Mesendoderm (in vitro differentiated cells): ENCODE results near the gene CAMK2G.

Experiments used
- DNase-seq: peaks from one replicate; pipeline ENCODE4 v3.0.0; 2013
- H2AK5ac ChIP-seq: 2 replicates; pipeline ENCODE4 v1.6.1; 2013; ENCODE audit warnings: low read length, inconsistent platforms
- H2BK120ac ChIP-seq: 2 replicates; pipeline ENCODE4 v1.6.1; 2013; ENCODE audit warnings: low read depth, mild to moderate bottlenecking, low read length, moderate library complexity, mixed read lengths
- H2BK15ac ChIP-seq: replicated peaks from 2 replicates; pipeline ENCODE4 v1.6.1; 2013; ENCODE audit warnings: low read depth, mild to moderate bottlenecking, moderate library complexity
- H2BK5ac ChIP-seq: 2 replicates; pipeline ENCODE4 v1.6.1; 2013; ENCODE audit warnings: low read length, inconsistent platforms
- H3K18ac ChIP-seq: 2 replicates; pipeline ENCODE4 v1.6.1; 2013; ENCODE audit warnings: mild to moderate bottlenecking, low read length, mixed read lengths
- H3K23ac ChIP-seq: one replicate; pipeline ENCODE4 v1.6.1; 2013; ENCODE audit warnings: low read length
- H3K27ac ChIP-seq: 2 replicates; pipeline ENCODE4 v1.5.1; 2013; ENCODE audit warnings: low read depth, mild to moderate bottlenecking, inconsistent platforms, low read length, moderate library complexity
- H3K27me3 ChIP-seq: 2 replicates; pipeline ENCODE4 v1.6.1; 2013; ENCODE audit warnings: low read length, control low read depth, mild to moderate bottlenecking, inconsistent platforms; ENCODE audit not compliant: insufficient read depth, poor library complexity
- H3K36me3 ChIP-seq: 2 replicates; pipeline ENCODE4 v1.6.1; 2013; ENCODE audit warnings: low read length, inconsistent platforms; ENCODE audit not compliant: control insufficient read depth, insufficient read depth
- H3K4ac ChIP-seq: one replicate; pipeline ENCODE4 v1.6.1; 2013; ENCODE audit warnings: low read depth, mild to moderate bottlenecking, low read length, moderate library complexity
- H3K4me1 ChIP-seq: 2 replicates; pipeline ENCODE4 v1.6.1; 2013; ENCODE audit warnings: low read depth, low read length, inconsistent platforms; ENCODE audit not compliant: control insufficient read depth
- H3K4me2 ChIP-seq: 2 replicates; pipeline ENCODE4 v1.6.1; 2013; ENCODE audit warnings: low read length
- H3K4me3 ChIP-seq: 2 replicates; pipeline ENCODE4 v1.5.1; 2013; ENCODE audit warnings: mild to moderate bottlenecking, low read length
- H3K56ac ChIP-seq: one replicate; pipeline ENCODE4 v1.6.1; 2013; ENCODE audit warnings: low read length
- H3K79me1 ChIP-seq: 2 replicates; pipeline ENCODE4 v1.6.1; 2013; ENCODE audit warnings: low read length, inconsistent platforms
- H3K79me2 ChIP-seq: 2 replicates; pipeline ENCODE4 v1.6.1; 2013; ENCODE audit warnings: mild to moderate bottlenecking, low read length; ENCODE audit not compliant: control insufficient read depth, insufficient read depth
- H3K9ac ChIP-seq: 2 replicates; pipeline ENCODE4 v1.6.1; 2013; ENCODE audit warnings: low read length, inconsistent platforms
- H4K5ac ChIP-seq: one replicate; pipeline ENCODE4 v1.6.1; 2013; ENCODE audit warnings: low read length
- H4K8ac ChIP-seq: one replicate; pipeline ENCODE4 v1.6.1; 2013; ENCODE audit warnings: low read depth, mild to moderate bottlenecking, control low read depth, low read length, moderate library complexity
- WGBS: extraction: QIAGEN DNeasy Blood & Tissue Kit; methylation state at CpG from one replicate; pipeline ENCODE4 v1.1.7; 2013; ENCODE audit warnings: low lambda C conversion rate, missing lambda C conversion rate; ENCODE audit not compliant: insufficient coverage; ENCODE audit errors: extremely low coverage; 5-methylcytosine and 5-hydroxymethylcytosine counted together

The CAMK2G gene

GRCh38 chr10:73876971-73877370, 2.6 kb upstream of the CAMK2G start:
- DNase-seq: no peak
- Histone ChIP-seq H2BK120ac (no peak overlapping the region), H3K79me2 (peaks cover 2% of the 10 kb centered on the region), H2BK15ac (no peak overlapping the region), H3K4me2 (no peak overlapping the region), H3K4ac (no peak overlapping the region), H4K5ac (no peak overlapping the region), H3K79me1 (peaks cover 4% of the 10 kb centered on the region), H3K56ac (no peak overlapping the region), H4K8ac (no peak overlapping the region), H3K9ac (no peak overlapping the region), H3K4me3 (no peak overlapping the region), H3K27ac (no peak overlapping the region), H3K27me3 (no peaks in the 10 kb centered on the region), H3K23ac (no peak overlapping the region), H2AK5ac (no peak overlapping the region), H3K4me1 (peaks cover 11% of the 10 kb centered on the region), H2BK5ac (no peak overlapping the region), H3K18ac (no peak overlapping the region), H3K36me3 (no peaks in the 10 kb centered on the region)
- no CpG with 5 or more reads among the region's 4 CpGs for WGBS

- no peak overlapping the region for H2BK120ac ChIP-seq
- no peaks in the 10 kb centered on the region for H3K27me3 ChIP-seq
- no peak overlapping the region for H3K4ac ChIP-seq
- H2BK15ac ChIP-seq: no peak overlapping the region
- no peak for DNase-seq
- no peak overlapping the region for H3K56ac ChIP-seq
- H3K4me3 ChIP-seq: no peak overlapping the region
- H4K8ac ChIP-seq: no peak overlapping the region
- H3K36me3 ChIP-seq: no peaks in the 10 kb centered on the region
- no peak overlapping the region for H3K4me2 ChIP-seq
- peaks cover 4% of the 10 kb centered on the region for H3K79me1 ChIP-seq
- H3K9ac ChIP-seq: no peak overlapping the region
- H3K79me2 ChIP-seq: peaks cover 2% of the 10 kb centered on the region
- H4K5ac ChIP-seq: no peak overlapping the region
- no peak overlapping the region for H3K27ac ChIP-seq
- H2AK5ac ChIP-seq: no peak overlapping the region
- no peak overlapping the region for H3K18ac ChIP-seq
- H3K4me1 ChIP-seq: peaks cover 11% of the 10 kb centered on the region
- no peak overlapping the region for H2BK5ac ChIP-seq
- H3K23ac ChIP-seq: no peak overlapping the region
Observed at GRCh38 chr10:73876566-73876965, 2.2 kb upstream of the CAMK2G start.

GRCh38 chr10:73876157-73876556, 1.8 kb upstream of the CAMK2G start:
- Histone ChIP-seq H3K79me2 (peaks cover 2% of the 10 kb centered on the region), H3K56ac (no peak overlapping the region), H2BK120ac (no peak overlapping the region), H2AK5ac (no peak overlapping the region), H3K23ac (peak overlapping the region; percentile 89), H3K27me3 (no peaks in the 10 kb centered on the region), H3K4me3 (no peak overlapping the region), H3K4ac (no peak overlapping the region), H2BK15ac (no peak overlapping the region), H3K27ac (no peak overlapping the region), H3K79me1 (peaks cover 4% of the 10 kb centered on the region), H2BK5ac (no peak overlapping the region), H4K8ac (no peak overlapping the region), H3K9ac (no peak overlapping the region), H3K4me2 (no peak overlapping the region), H4K5ac (no peak overlapping the region), H3K4me1 (peaks cover 11% of the 10 kb centered on the region), H3K36me3 (no peaks in the 10 kb centered on the region), H3K18ac (no peak overlapping the region)
- DNase-seq: no peak
- WGBS: no CpG with 5 or more reads among the region's 4 CpGs

- Histone ChIP-seq H3K23ac (no peak overlapping the region), H3K79me2 (peaks cover 2% of the 10 kb centered on the region), H3K4me1 (peaks cover 11% of the 10 kb centered on the region), H3K27ac (no peak overlapping the region), H4K5ac (no peak overlapping the region), H3K4me3 (peak overlapping the region; percentile 47), H2AK5ac (no peak overlapping the region), H2BK5ac (no peak overlapping the region), H3K4ac (no peak overlapping the region), H3K9ac (peak overlapping the region; percentile 61), H3K56ac (no peak overlapping the region), H3K4me2 (peak overlapping the region; percentile 84), H3K18ac (no peak overlapping the region), H2BK15ac (no peak overlapping the region), H4K8ac (no peak overlapping the region), H3K79me1 (peaks cover 6% of the 10 kb centered on the region), H3K27me3 (no peaks in the 10 kb centered on the region), H3K36me3 (no peaks in the 10 kb centered on the region), H2BK120ac (no peak overlapping the region)
- no CpG with 5 or more reads among the region's 3 CpGs for WGBS
- no peak for DNase-seq
Observed at GRCh38 chr10:73875139-73875475, 752 bp upstream of the CAMK2G start.

- Histone ChIP-seq H4K5ac (no peak overlapping the region), H3K4me1 (peaks cover 11% of the 10 kb centered on the region), H2AK5ac (no peak overlapping the region), H3K27me3 (no peaks in the 10 kb centered on the region), H3K27ac (no peak overlapping the region), H3K79me2 (peaks cover 2% of the 10 kb centered on the region), H2BK15ac (no peak overlapping the region), H3K4me3 (peak overlapping the region; percentile 46), H3K9ac (peak overlapping the region; percentile 64), H3K79me1 (peaks cover 6% of the 10 kb centered on the region), H3K18ac (peak overlapping the region; percentile 91), H3K36me3 (no peaks in the 10 kb centered on the region), H3K56ac (peak overlapping the region; percentile 80), H3K23ac (no peak overlapping the region), H2BK5ac (no peak overlapping the region), H3K4ac (peak overlapping the region; percentile 58), H4K8ac (no peak overlapping the region), H2BK120ac (peak overlapping the region; percentile 47), H3K4me2 (peak overlapping the region; percentile 64)
- DNase-seq: no peak
- no CpG with 5 or more reads among the region's 39 CpGs for WGBS
Observed at GRCh38 chr10:73873838-73874215, 528 bp downstream of the CAMK2G start.

GRCh38 chr10:73873142-73873837, 1.1 kb downstream of the CAMK2G start:
- no peak overlapping the region for H3K4me3 ChIP-seq
- H3K4me2 ChIP-seq: peak overlapping the region; percentile 19
- H2BK120ac ChIP-seq: no peak overlapping the region
- no peak overlapping the region for H4K5ac ChIP-seq
- DNase-seq: no peak
- no peak overlapping the region for H3K4ac ChIP-seq
- H3K9ac ChIP-seq: peak overlapping the region; percentile 22
- no peak overlapping the region for H3K23ac ChIP-seq
- H3K79me2 ChIP-seq: peaks cover 2% of the 10 kb centered on the region
- no peak overlapping the region for H3K18ac ChIP-seq
- no peak overlapping the region for H2BK15ac ChIP-seq
- no peak overlapping the region for H3K27ac ChIP-seq
- H3K56ac ChIP-seq: peak overlapping the region; percentile 19
- H2BK5ac ChIP-seq: no peak overlapping the region
- H3K36me3 ChIP-seq: no peaks in the 10 kb centered on the region
- no CpG with 5 or more reads among the region's 33 CpGs for WGBS
- peaks cover 11% of the 10 kb centered on the region for H3K4me1 ChIP-seq
- no peak overlapping the region for H4K8ac ChIP-seq
- no peak overlapping the region for H2AK5ac ChIP-seq
- H3K79me1 ChIP-seq: peaks cover 6% of the 10 kb centered on the region
- H3K27me3 ChIP-seq: no peaks in the 10 kb centered on the region
